Central memory CD8-positive, alpha-beta T cell (primary cell): ENCODE data around the gene HS3ST3A1.

ENCODE experiments used
- ATAC-seq: fragments of 150-1000 bp; cut with Tn5 transposase; replicated peaks from 2 replicates; pipeline ENCODE4 v1.10.0; 2022; ENCODE audit warnings: mild to moderate bottlenecking, moderate FRiP score, moderate number of reproducible peaks; ENCODE audit not compliant: poor library complexity, severe bottlenecking; ENCODE audit errors: extremely low read depth
- DNase-seq, 2 donors: peaks; one replicate each; pipeline ENCODE4 v3.0.0; 2021; ENCODE audit warnings: low spot score in 2 of 2
- H3K27ac Mint-ChIP-seq: one replicate; pipeline ENCODE4 v1.8.0; 2022; ENCODE audit warnings: low read depth, mild to moderate bottlenecking, moderate library complexity, mixed read lengths
- H3K27me3 Mint-ChIP-seq: one replicate; pipeline ENCODE4 v1.8.0; 2022; ENCODE audit warnings: mixed read lengths
- H3K36me3 Mint-ChIP-seq: one replicate; pipeline ENCODE4 v1.8.0; 2022; ENCODE audit warnings: mild to moderate bottlenecking, moderate library complexity, mixed read lengths; ENCODE audit not compliant: insufficient read depth
- H3K4me1 Mint-ChIP-seq: one replicate; pipeline ENCODE4 v1.8.0; 2022; ENCODE audit warnings: mixed read lengths
- H3K4me3 Mint-ChIP-seq: one replicate; pipeline ENCODE4 v1.8.0; 2022; ENCODE audit warnings: mild to moderate bottlenecking, moderate library complexity, mixed read lengths
- H3K9me3 Mint-ChIP-seq: one replicate; pipeline ENCODE4 v1.8.0; 2022; ENCODE audit warnings: mixed read lengths

Gene HS3ST3A1

GRCh38 chr17:13460261-13461000, 141.3 kb downstream of the HS3ST3A1 start:
- H3K4me1 Mint-ChIP-seq: no peaks in the 10 kb centered on the region
- H3K27ac Mint-ChIP-seq: no peak overlapping the region
- ATAC-seq: no peak
- H3K27me3 Mint-ChIP-seq: peaks cover 27% of the 10 kb centered on the region
- H3K9me3 Mint-ChIP-seq: peaks cover 11% of the 10 kb centered on the region
- DNase-seq: no peak
- no peak overlapping the region for H3K4me3 Mint-ChIP-seq
- no peaks in the 10 kb centered on the region for H3K36me3 Mint-ChIP-seq

DNA sequence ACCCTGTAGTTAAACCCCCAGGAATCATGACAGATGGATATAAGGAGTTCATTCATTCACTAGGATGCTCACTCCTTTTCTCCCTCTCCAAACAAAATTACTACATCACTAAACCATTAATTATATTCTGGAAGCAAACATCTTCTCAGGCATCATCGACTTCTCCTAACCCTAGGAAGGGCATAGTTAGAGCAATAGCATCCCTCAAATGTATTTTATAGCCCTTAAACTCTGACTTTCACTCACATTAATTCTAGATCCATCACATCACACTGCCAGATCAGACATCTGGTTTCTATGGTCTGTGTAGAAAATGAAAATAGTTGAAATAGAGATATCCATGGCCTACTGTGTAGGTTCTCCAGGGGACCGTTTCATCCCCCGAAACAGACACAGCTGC, 143.9 kb downstream of the HS3ST3A1 start:
- peaks cover 6% of the 10 kb centered on the region for H3K9me3 Mint-ChIP-seq
- peaks cover 19% of the 10 kb centered on the region for H3K27me3 Mint-ChIP-seq
- H3K4me1 Mint-ChIP-seq: no peaks in the 10 kb centered on the region
- no peak overlapping the region for H3K27ac Mint-ChIP-seq
- no peak for DNase-seq
- H3K36me3 Mint-ChIP-seq: no peaks in the 10 kb centered on the region
- no peak overlapping the region for H3K4me3 Mint-ChIP-seq
- ATAC-seq: no peak
